ENCODE data around the gene CCDC78.
"Not testable (repeated sequence)": the region's sequence is repeated elsewhere in the genome, so short reads cannot be mapped to it uniquely, and the experiment has no call there.

The CCDC78 gene

GRCh38 chr16:756428-756827 is 30.2 kb upstream of the CCDC78 start:
- H4K8ac ChIP-seq (ENCODE audit: low read depth, low read length): no peak overlapping the region

GRCh38 chr16:754656-755055 is 28.4 kb upstream of the CCDC78 start:
- Histone ChIP-seq H3K36me3 (replicated peaks in 1 of 2; ENCODE audit: control insufficient read depth in 2 of 2, insufficient read depth in 2 of 2, low read length in 2 of 2) (no peaks in the 10 kb centered on the region), H2BK5ac (ENCODE audit: low read length) (no peak overlapping the region), H2BK120ac (ENCODE audit: low read depth, low read length) (no peak overlapping the region), H3K14ac (ENCODE audit: low read length) (no peak overlapping the region), H3K27me3 (ENCODE audit: control insufficient read depth in 3 of 3, insufficient read depth in 3 of 3, low read depth in 1 of 3, low read length in 3 of 3) (no peaks in the 10 kb centered on the region), H2AK5ac (ENCODE audit: low read depth, low read length) (no peak overlapping the region), H3K4ac (ENCODE audit: low read length) (no peak overlapping the region), H4K8ac (ENCODE audit: low read depth, low read length) (no peak overlapping the region), H2AFZ (ENCODE audit: low read length) (no peak overlapping the region), H3K18ac (ENCODE audit: low read length) (no peak overlapping the region), H3K4me1 (ENCODE audit: control insufficient read depth in 2 of 2, insufficient read depth in 1 of 2, low read depth in 1 of 2, low read length in 2 of 2) (peaks cover 20 to 30% of the 10 kb centered on the region in 2 donors), H4K91ac (ENCODE audit: low read depth, low read length, poor library complexity) (no peak overlapping the region), H3K79me1 (ENCODE audit: low read depth, low read length) (no peaks in the 10 kb centered on the region), H3K9me3 (replicated peaks in 1 of 2; ENCODE audit: control insufficient read depth in 2 of 2, insufficient read depth in 1 of 2, low read depth in 1 of 2, low read length in 2 of 2) (peaks cover 3 to 10% of the 10 kb centered on the region in 2 donors), H3K23ac (ENCODE audit: low read depth, low read length, poor library complexity) (no peak overlapping the region), H2BK15ac (ENCODE audit: low read length) (no peak overlapping the region), H2BK12ac (ENCODE audit: low read length) (no peak overlapping the region), H3K9ac (ENCODE audit: low read depth, low read length, poor library complexity) (no peak overlapping the region), H3K4me2 (ENCODE audit: insufficient read depth, low read length, poor library complexity, severe bottlenecking) (no peak overlapping the region), H3K27ac (replicated peaks; ENCODE audit: low read length) (no peak overlapping the region), H3K4me3 (ENCODE audit: low read length in 2 of 2) (no peak overlapping the region)
- WGBS, 2 donors (ENCODE audit: extremely low coverage in 2 of 2, insufficient read length in 2 of 2, insufficient replicate concordance in 1 of 2): no CpG with 5 or more reads among the region's 11 CpGs
- no peak for DNase-seq (ENCODE audit: low spot score)

More at GRCh38 chr16:756428-756827, 30.2 kb upstream of the CCDC78 start:
- H3K36me3 ChIP-seq (replicated peaks in 1 of 2; ENCODE audit: control insufficient read depth in 2 of 2, insufficient read depth in 2 of 2, low read length in 2 of 2): no peaks in the 10 kb centered on the region
- no peaks in the 10 kb centered on the region for H3K79me1 ChIP-seq (ENCODE audit: low read depth, low read length)
- H3K9ac ChIP-seq (ENCODE audit: low read depth, low read length, poor library complexity): no peak overlapping the region
- H2BK15ac ChIP-seq (ENCODE audit: low read length): no peak overlapping the region
- no peak overlapping the region for H2BK5ac ChIP-seq (ENCODE audit: low read length)
- H3K9me3 ChIP-seq (replicated peaks in 1 of 2; ENCODE audit: control insufficient read depth in 2 of 2, insufficient read depth in 1 of 2, low read depth in 1 of 2, low read length in 2 of 2): peaks cover 3 to 10% of the 10 kb centered on the region in 2 donors
- no peak overlapping the region for H3K23ac ChIP-seq (ENCODE audit: low read depth, low read length, poor library complexity)
- H3K18ac ChIP-seq (ENCODE audit: low read length): no peak overlapping the region
- no peak overlapping the region for H4K91ac ChIP-seq (ENCODE audit: low read depth, low read length, poor library complexity)
- H3K27ac ChIP-seq (replicated peaks; ENCODE audit: low read length): no peak overlapping the region
- H3K4me3 ChIP-seq (ENCODE audit: low read length in 2 of 2): no peak overlapping the region
- H3K4me2 ChIP-seq (ENCODE audit: insufficient read depth, low read length, poor library complexity, severe bottlenecking): no peak overlapping the region
- H3K4me1 ChIP-seq (ENCODE audit: control insufficient read depth in 2 of 2, insufficient read depth in 1 of 2, low read depth in 1 of 2, low read length in 2 of 2): peaks cover 22 to 27% of the 10 kb centered on the region in 2 donors
- H2BK12ac ChIP-seq (ENCODE audit: low read length): no peak overlapping the region
- no peak overlapping the region for H3K14ac ChIP-seq (ENCODE audit: low read length)
- DNase-seq (ENCODE audit: low spot score): no peak
- H3K4ac ChIP-seq (ENCODE audit: low read length): no peak overlapping the region
- WGBS, 2 donors (ENCODE audit: extremely low coverage in 2 of 2, insufficient read length in 2 of 2, insufficient replicate concordance in 1 of 2): no CpG with 5 or more reads among the region's 5 CpGs
- H3K27me3 ChIP-seq (ENCODE audit: control insufficient read depth in 3 of 3, insufficient read depth in 3 of 3, low read depth in 1 of 3, low read length in 3 of 3): peaks cover 0 to 8% (median 0%) of the 10 kb centered on the region in 3 experiments
- no peak overlapping the region for H2AK5ac ChIP-seq (ENCODE audit: low read depth, low read length)
- no peak overlapping the region for H2BK120ac ChIP-seq (ENCODE audit: low read depth, low read length)
- no peak overlapping the region for H2AFZ ChIP-seq (ENCODE audit: low read length)

- Histone ChIP-seq H3K9me3 (replicated peaks in 1 of 2; ENCODE audit: control insufficient read depth in 2 of 2, insufficient read depth in 1 of 2, low read depth in 1 of 2, low read length in 2 of 2) (peaks cover 3 to 10% of the 10 kb centered on the region in 2 donors), H3K4me1 (ENCODE audit: control insufficient read depth in 2 of 2, insufficient read depth in 1 of 2, low read depth in 1 of 2, low read length in 2 of 2) (peaks cover 17 to 30% of the 10 kb centered on the region in 2 donors)
- not testable (repeated sequence) for H4K91ac ChIP-seq (ENCODE audit: low read depth, low read length, poor library complexity); H3K27me3 ChIP-seq (ENCODE audit: control insufficient read depth in 3 of 3, insufficient read depth in 3 of 3, low read depth in 1 of 3, low read length in 3 of 3); H3K4ac ChIP-seq (ENCODE audit: low read length); H2AK5ac ChIP-seq (ENCODE audit: low read depth, low read length); H3K9ac ChIP-seq (ENCODE audit: low read depth, low read length, poor library complexity); H3K79me1 ChIP-seq (ENCODE audit: low read depth, low read length); H3K14ac ChIP-seq (ENCODE audit: low read length); H2BK120ac ChIP-seq (ENCODE audit: low read depth, low read length); H3K4me3 ChIP-seq (ENCODE audit: low read length in 2 of 2); H2AFZ ChIP-seq (ENCODE audit: low read length); H3K36me3 ChIP-seq (replicated peaks in 1 of 2; ENCODE audit: control insufficient read depth in 2 of 2, insufficient read depth in 2 of 2, low read length in 2 of 2); H2BK12ac ChIP-seq (ENCODE audit: low read length); H3K18ac ChIP-seq (ENCODE audit: low read length); H3K23ac ChIP-seq (ENCODE audit: low read depth, low read length, poor library complexity); H2BK15ac ChIP-seq (ENCODE audit: low read length); H3K4me2 ChIP-seq (ENCODE audit: insufficient read depth, low read length, poor library complexity, severe bottlenecking); H4K8ac ChIP-seq (ENCODE audit: low read depth, low read length); DNase-seq (ENCODE audit: low spot score); H2BK5ac ChIP-seq (ENCODE audit: low read length); H3K27ac ChIP-seq (replicated peaks; ENCODE audit: low read length)
- no CpG with 5 or more reads among the region's 11 CpGs for WGBS, 2 donors (ENCODE audit: extremely low coverage in 2 of 2, insufficient read length in 2 of 2, insufficient replicate concordance in 1 of 2)
Measured at GRCh38 chr16:754121-754607, 27.9 kb upstream of the CCDC78 start.

- Histone ChIP-seq H3K4ac (ENCODE audit: low read length) (no peak overlapping the region), H4K8ac (ENCODE audit: low read depth, low read length) (no peak overlapping the region), H2BK5ac (ENCODE audit: low read length) (no peak overlapping the region), H2AK5ac (ENCODE audit: low read depth, low read length) (peak overlapping the region; percentile 95), H2BK12ac (ENCODE audit: low read length) (peak overlapping the region; percentile 95), H2AFZ (ENCODE audit: low read length) (peak overlapping the region; percentile 72), H2BK15ac (ENCODE audit: low read length) (peak overlapping the region; percentile 52), H3K79me1 (ENCODE audit: low read depth, low read length) (peaks cover 3% of the 10 kb centered on the region), H3K14ac (ENCODE audit: low read length) (peak overlapping the region; percentile 84), H2BK120ac (ENCODE audit: low read depth, low read length) (no peak overlapping the region), H4K91ac (ENCODE audit: low read depth, low read length, poor library complexity) (no peak overlapping the region), H3K18ac (ENCODE audit: low read length) (peak overlapping the region; percentile 98), H3K4me2 (ENCODE audit: insufficient read depth, low read length, poor library complexity, severe bottlenecking) (peak overlapping the region; percentile 22), H3K9me3 (replicated peaks in 1 of 2; ENCODE audit: control insufficient read depth in 2 of 2, insufficient read depth in 1 of 2, low read depth in 1 of 2, low read length in 2 of 2) (peaks cover 3 to 9% of the 10 kb centered on the region in 2 donors), H3K4me1 (ENCODE audit: control insufficient read depth in 2 of 2, insufficient read depth in 1 of 2, low read depth in 1 of 2, low read length in 2 of 2) (peaks cover 17 to 27% of the 10 kb centered on the region in 2 donors), H3K27ac (replicated peaks; ENCODE audit: low read length) (no peak overlapping the region), H3K4me3 (ENCODE audit: low read length in 2 of 2) (no peak overlapping the region), H3K36me3 (replicated peaks in 1 of 2; ENCODE audit: control insufficient read depth in 2 of 2, insufficient read depth in 2 of 2, low read length in 2 of 2) (no peaks in the 10 kb centered on the region), H3K9ac (ENCODE audit: low read depth, low read length, poor library complexity) (no peak overlapping the region), H3K27me3 (ENCODE audit: control insufficient read depth in 3 of 3, insufficient read depth in 3 of 3, low read depth in 1 of 3, low read length in 3 of 3) (no peaks in the 10 kb centered on the region), H3K23ac (ENCODE audit: low read depth, low read length, poor library complexity) (peak overlapping the region; percentile 32)
- WGBS, 2 donors (ENCODE audit: extremely low coverage in 2 of 2, insufficient read length in 2 of 2, insufficient replicate concordance in 1 of 2): no CpG with 5 or more reads among the region's 10 CpGs
- no peak for DNase-seq (ENCODE audit: low spot score)
Measured at GRCh38 chr16:752007-752312, 25.7 kb upstream of the CCDC78 start.

Measured in neuronal stem cell (in vitro differentiated cells).